Liver (tissue), 9 donors: ENCODE data around the gene PPP6R2. TPM values are rescaled to one million over a fixed set of nuclear protein-coding genes. Genes with fewer than 3 reads are reported as not detected.

ENCODE experiments used
- DNase-seq: peaks from one replicate; pipeline ENCODE4 v3.0.0-alpha.2; 2017; ENCODE audit warnings: low spot score
- H3K27ac ChIP-seq, 2 donors: one replicate each; pipeline ENCODE4 v1.7.0; 2013; ENCODE audit warnings: inconsistent platforms in 2 of 2, low read length in 2 of 2, control low read depth in 1 of 2, low read depth in 1 of 2, mild to moderate bottlenecking in 1 of 2
- H3K27me3 ChIP-seq, 4 donors: one replicate each; pipeline versions ENCODE4 v1.6.1 to v1.7.0; 2013; ENCODE audit warnings: low read length in 3 of 4, inconsistent platforms in 1 of 4, mild to moderate bottlenecking in 1 of 4, moderate library complexity in 1 of 4; ENCODE audit not compliant: control insufficient read depth in 4 of 4, insufficient read depth in 4 of 4
- H3K36me3 ChIP-seq, 4 donors: one replicate each; pipeline versions ENCODE4 v1.6.1 to v1.7.0; 2013; ENCODE audit warnings: low read length in 3 of 4, mild to moderate bottlenecking in 3 of 4, low read depth in 1 of 4, moderate library complexity in 1 of 4; ENCODE audit not compliant: control insufficient read depth in 4 of 4, insufficient read depth in 3 of 4
- H3K4me1 ChIP-seq, 4 donors: one replicate each; pipeline versions ENCODE4 v1.6.1 to v1.7.0; 2013; ENCODE audit warnings: low read length in 3 of 4, mild to moderate bottlenecking in 3 of 4, moderate library complexity in 1 of 4; ENCODE audit not compliant: control insufficient read depth in 4 of 4, insufficient read depth in 4 of 4
- H3K4me3 ChIP-seq, 3 donors: one replicate each; pipeline versions ENCODE4 v1.6.1 to v1.7.0; 2013; ENCODE audit warnings: low read length in 3 of 3, control low read depth in 1 of 3, low read depth in 1 of 3, mild to moderate bottlenecking in 1 of 3
- H3K9ac ChIP-seq, 2 donors: one replicate each; pipeline ENCODE4 v1.7.0; 2013; ENCODE audit warnings: low read length in 2 of 2, mild to moderate bottlenecking in 2 of 2, moderate library complexity in 2 of 2, control low read depth in 1 of 2, low read depth in 1 of 2
- H3K9me3 ChIP-seq, 4 donors: one replicate each; pipeline versions ENCODE4 v1.6.1 to v1.7.0; 2013; ENCODE audit warnings: low read length in 3 of 4; ENCODE audit not compliant: control insufficient read depth in 4 of 4
- EGR1 ChIP-seq, 2 donors: IDR thresholded peaks; 2 replicates each; pipeline ENCODE4 v1.6.1; 2016 to 2018; ENCODE audit warnings: antibody characterized with exemption in 2 of 2, low read depth in 2 of 2
- FOXA1 ChIP-seq: IDR thresholded peaks from 2 replicates; pipeline ENCODE4 v1.6.1; 2016; ENCODE audit warnings: antibody characterized with exemption
- GABPA ChIP-seq, 2 donors: IDR thresholded peaks in 1 of 2; conservative IDR thresholded peaks in 1 of 2; 2 replicates each; pipeline ENCODE4 v1.6.1; 2016; ENCODE audit warnings: antibody characterized with exemption in 2 of 2, mild to moderate bottlenecking in 1 of 2, moderate library complexity in 1 of 2
- HNF4A ChIP-seq, 2 donors: conservative IDR thresholded peaks; 2 replicates each; pipeline ENCODE4 v1.6.1; 2016; ENCODE audit warnings: antibody characterized with exemption in 2 of 2, mild to moderate bottlenecking in 2 of 2
- HNF4G ChIP-seq: IDR thresholded peaks from 2 replicates; pipeline ENCODE4 v1.6.1; 2016; ENCODE audit warnings: antibody characterized with exemption
- JUND ChIP-seq, 2 donors: IDR thresholded peaks; 2 replicates each; pipeline ENCODE4 v1.6.1; 2016; ENCODE audit warnings: antibody characterized with exemption in 2 of 2
- NR2F2 ChIP-seq: IDR thresholded peaks from 2 replicates; pipeline ENCODE4 v1.6.1; 2016; ENCODE audit warnings: antibody characterized with exemption
- RAD21 ChIP-seq, 2 donors: IDR thresholded peaks; 2 replicates each; pipeline ENCODE4 v1.6.1; 2016; ENCODE audit warnings: antibody characterized with exemption in 2 of 2, mild to moderate bottlenecking in 2 of 2
- RXRA ChIP-seq, 2 donors: IDR thresholded peaks; 2 replicates each; pipeline ENCODE4 v1.6.1; 2017 to 2018; ENCODE audit warnings: antibody characterized with exemption in 2 of 2, mild to moderate bottlenecking in 1 of 2
- SP1 ChIP-seq: IDR thresholded peaks from 2 replicates; pipeline ENCODE4 v1.6.1; 2018; ENCODE audit warnings: antibody characterized with exemption, mild to moderate bottlenecking
- TAF1 ChIP-seq: conservative IDR thresholded peaks from 2 replicates; pipeline ENCODE4 v1.6.1; 2016; ENCODE audit warnings: antibody characterized with exemption, mild to moderate bottlenecking
- YY1 ChIP-seq: IDR thresholded peaks from 2 replicates; pipeline ENCODE4 v1.6.1; 2016; ENCODE audit warnings: antibody characterized with exemption, mild to moderate bottlenecking
- WGBS: extraction: QIAGEN DNeasy Blood & Tissue Kit; methylation state at CpG from one replicate; pipeline ENCODE4 v1.1.7; 2013; 5-methylcytosine and 5-hydroxymethylcytosine counted together
- polyA plus RNA-seq, 2 donors: library from polyadenylated mRNA; stranded (reverse) in 1 of 2; unstranded in 1 of 2; fragments of 200-250 nt in 1 of 2; fragments of >200 nt in 1 of 2; fragmentation: Nextera tagmentation in 1 of 2; extraction: Ambion mirVana in 1 of 2; gene quantifications; one replicate each; pipeline versions ENCODE4 v1.2.1 to v1.2.3, GENCODE V29; 2013 to 2015
- total RNA-seq, 2 donors: library from RNA; depleted of rRNA; stranded (reverse); fragments of >200 nt; gene quantifications; one replicate each; pipeline ENCODE4 v1.2.3, GENCODE V29; 2014
- TF ChIP-seq, protein P1 (sequence below): IDR thresholded peaks from 2 replicates; pipeline ENCODE4 v1.6.1; 2016; ENCODE audit warnings: antibody characterized with exemption
- TF ChIP-seq, protein P2 (sequence below): IDR thresholded peaks from 2 replicates; pipeline ENCODE4 v1.6.1; 2016; ENCODE audit warnings: antibody characterized with exemption
- TF ChIP-seq, protein P3 (sequence below): IDR thresholded peaks from 2 replicates; pipeline ENCODE4 v1.6.1; 2016; ENCODE audit warnings: antibody characterized with exemption
- donor health status: healthy.
- donor health status: healthy.
- donor health status: healthy.
- donor health status: healthy.
- donor health status: healthy.

The PPP6R2 gene
- total and polyA plus RNA-seq, 4 donors: 28.8 to 117 (median 47.2) TPM

GRCh38 chr22:50473855-50474671, 130.9 kb downstream of the PPP6R2 start:
- Histone ChIP-seq H3K9ac (peak overlapping the region in 1 of 2 donors; percentile 79), H3K9me3 (no peaks in the 10 kb centered on the region), H3K27ac (peak overlapping the region in 1 of 2 donors; percentile 48), H3K36me3 (peaks cover 0 to 1% (median 0%) of the 10 kb centered on the region in 4 donors), H3K27me3 (no peaks in the 10 kb centered on the region), H3K4me3 (peak overlapping the region; percentile 65 to 84 (median 72)), H3K4me1 (peaks cover 9 to 41% (median 24%) of the 10 kb centered on the region in 4 donors)
- TF ChIP-seq EGR1 (IDR thresholded peaks at IDR 0.05; ENCODE audit: low read depth in 2 of 2) (no peak), SP1 (no peak), YY1 (no peak), RAD21 (IDR thresholded peaks at IDR 0.05) (no peak), FOXA1 (no peak), HNF4G (no peak)
- TF ChIP-seq, protein P1, sequence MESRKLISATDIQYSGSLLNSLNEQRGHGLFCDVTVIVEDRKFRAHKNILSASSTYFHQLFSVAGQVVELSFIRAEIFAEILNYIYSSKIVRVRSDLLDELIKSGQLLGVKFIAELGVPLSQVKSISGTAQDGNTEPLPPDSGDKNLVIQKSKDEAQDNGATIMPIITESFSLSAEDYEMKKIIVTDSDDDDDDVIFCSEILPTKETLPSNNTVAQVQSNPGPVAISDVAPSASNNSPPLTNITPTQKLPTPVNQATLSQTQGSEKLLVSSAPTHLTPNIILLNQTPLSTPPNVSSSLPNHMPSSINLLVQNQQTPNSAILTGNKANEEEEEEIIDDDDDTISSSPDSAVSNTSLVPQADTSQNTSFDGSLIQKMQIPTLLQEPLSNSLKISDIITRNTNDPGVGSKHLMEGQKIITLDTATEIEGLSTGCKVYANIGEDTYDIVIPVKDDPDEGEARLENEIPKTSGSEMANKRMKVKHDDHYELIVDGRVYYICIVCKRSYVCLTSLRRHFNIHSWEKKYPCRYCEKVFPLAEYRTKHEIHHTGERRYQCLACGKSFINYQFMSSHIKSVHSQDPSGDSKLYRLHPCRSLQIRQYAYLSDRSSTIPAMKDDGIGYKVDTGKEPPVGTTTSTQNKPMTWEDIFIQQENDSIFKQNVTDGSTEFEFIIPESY: no peak
- TF ChIP-seq, protein P2, sequence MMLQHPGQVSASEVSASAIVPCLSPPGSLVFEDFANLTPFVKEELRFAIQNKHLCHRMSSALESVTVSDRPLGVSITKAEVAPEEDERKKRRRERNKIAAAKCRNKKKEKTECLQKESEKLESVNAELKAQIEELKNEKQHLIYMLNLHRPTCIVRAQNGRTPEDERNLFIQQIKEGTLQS: no peak
- TF ChIP-seq, protein P3, sequence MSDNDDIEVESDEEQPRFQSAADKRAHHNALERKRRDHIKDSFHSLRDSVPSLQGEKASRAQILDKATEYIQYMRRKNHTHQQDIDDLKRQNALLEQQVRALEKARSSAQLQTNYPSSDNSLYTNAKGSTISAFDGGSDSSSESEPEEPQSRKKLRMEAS: no peak
- WGBS: 5% methylated on average over 62 of the region's 62 CpGs
- no peak for DNase-seq

GRCh38 chr22:50474710-50475651, 131.9 kb downstream of the PPP6R2 start, which contains the start of gene SBF1:
SBF1 (minus strand) TSS chr22:50475035; CDS start chr22:50474840, 195 bp downstream.
- Histone ChIP-seq H3K9ac (peak within 1 kb of the TSS in 1 of 2 donors; percentile 79), H3K27me3 (no peaks in the 10 kb centered on the region), H3K4me1 (peaks cover 9 to 41% (median 24%) of the 10 kb centered on the region in 4 donors), H3K36me3 (peaks cover 0 to 1% (median 0%) of the 10 kb centered on the region in 4 donors), H3K27ac (peak within 1 kb of the TSS; percentile 42 to 61), H3K9me3 (no peaks in the 10 kb centered on the region), H3K4me3 (peak within 1 kb of the TSS; percentile 65 to 84 (median 72))
- TF ChIP-seq FOXA1 (no peak), GABPA (IDR thresholded peaks at IDR 0.05 in 1 of 2, conservative IDR thresholded peaks at IDR 0.05 in 1 of 2) (no peak), TAF1 (no peak), SP1 (peak; percentile 51)
- TF ChIP-seq, protein P3: no peak
- 3% methylated on average over 97 of the region's 97 CpGs for WGBS
- DNase-seq: peak; percentile 92

DNA sequence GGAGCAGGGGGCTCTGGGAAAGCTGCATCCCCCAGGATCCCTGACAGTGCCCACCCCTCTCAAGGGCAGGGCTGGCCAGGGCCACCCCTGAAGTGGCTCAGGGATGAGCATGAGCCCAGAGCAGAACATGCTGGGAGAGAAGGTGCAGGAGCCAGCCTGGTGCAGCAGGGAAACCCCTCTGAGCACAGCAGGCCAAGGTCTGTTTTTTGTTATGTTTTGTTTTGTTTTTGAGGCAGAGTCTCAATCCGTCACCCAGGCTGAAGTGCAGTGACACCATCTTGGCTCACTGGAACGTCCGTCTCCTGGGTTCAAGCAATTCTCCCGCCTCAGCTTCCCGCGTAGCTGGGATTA, 132.5 kb downstream of the PPP6R2 start:
- H3K27ac ChIP-seq: no peak overlapping the region
- peaks cover 0 to 1% (median 0%) of the 10 kb centered on the region in 4 donors for H3K36me3 ChIP-seq
- no peaks in the 10 kb centered on the region for H3K27me3 ChIP-seq
- peaks cover 9 to 35% (median 22%) of the 10 kb centered on the region in 4 donors for H3K4me1 ChIP-seq
- H3K9ac ChIP-seq: no peak overlapping the region
- H3K9me3 ChIP-seq: no peaks in the 10 kb centered on the region
- 91% methylated on average over 6 of the region's 6 CpGs for WGBS
- no peak for TF ChIP-seq RAD21 (IDR thresholded peaks at IDR 0.05)
- no peak for TF ChIP-seq HNF4G
- TF ChIP-seq JUND (IDR thresholded peaks at IDR 0.05): no peak
- TF ChIP-seq YY1: no peak
- TF ChIP-seq TAF1: no peak
- TF ChIP-seq, protein P1: no peak
- TF ChIP-seq HNF4A (conservative IDR thresholded peaks at IDR 0.05): no peak
- TF ChIP-seq SP1: no peak
- TF ChIP-seq RXRA (IDR thresholded peaks at IDR 0.05): no peak
- TF ChIP-seq FOXA1: no peak
- TF ChIP-seq NR2F2: no peak
- TF ChIP-seq, protein P2: no peak
- TF ChIP-seq, protein P3: no peak
- TF ChIP-seq GABPA (IDR thresholded peaks at IDR 0.05 in 1 of 2, conservative IDR thresholded peaks at IDR 0.05 in 1 of 2): no peak
- no peak for TF ChIP-seq EGR1 (IDR thresholded peaks at IDR 0.05; ENCODE audit: low read depth in 2 of 2)
- DNase-seq: no peak
- H3K4me3 ChIP-seq: no peak overlapping the region
